Loucy (cell line): Measurements from ENCODE around the gene TENT5A.

ENCODE experiments used
- H2AFZ ChIP-seq: fragments of 200-600 bp; sonication (generic); 2 replicates; pipeline ENCODE4 v1.6.0; 2016; ENCODE audit warnings: antibody characterized with exemption, mild to moderate bottlenecking, low read length, moderate library complexity
- H3F3A ChIP-seq: fragments of 200-600 bp; 2 replicates; pipeline ENCODE4 v1.6.0; 2016; ENCODE audit warnings: antibody characterized with exemption, low read depth, mild to moderate bottlenecking
- H3K27me3 ChIP-seq: fragments of 200-600 bp; sonication (generic); 2 replicates; pipeline ENCODE4 v1.6.1; 2014; ENCODE audit warnings: low read length, mild to moderate bottlenecking; ENCODE audit not compliant: insufficient read depth, poor library complexity, severe bottlenecking
- H3K36me3 ChIP-seq: fragments of 200-600 bp; sonication (generic); 2 replicates; pipeline ENCODE4 v1.6.1; 2016; ENCODE audit warnings: low read length; ENCODE audit not compliant: insufficient read depth
- H3K4me1 ChIP-seq: fragments of 200-600 bp; sonication (generic); 2 replicates; pipeline ENCODE4 v1.5.1; 2014; ENCODE audit warnings: low read length, mild to moderate bottlenecking; ENCODE audit not compliant: insufficient read depth, poor library complexity, severe bottlenecking
- H3K4me2 ChIP-seq: fragments of 200-600 bp; sonication (generic); 2 replicates; pipeline ENCODE4 v1.6.0; 2014; ENCODE audit warnings: antibody characterized with exemption, low read length, low read depth, mild to moderate bottlenecking; ENCODE audit not compliant: poor library complexity, severe bottlenecking
- H3K4me3 ChIP-seq: fragments of 200-600 bp; sonication (generic); 2 replicates; pipeline ENCODE4 v1.5.1; 2014; ENCODE audit warnings: low read length, mild to moderate bottlenecking, mixed read lengths; ENCODE audit not compliant: poor library complexity, severe bottlenecking
- H3K79me2 ChIP-seq: fragments of 200-600 bp; sonication (generic); 2 replicates; pipeline ENCODE4 v1.6.1; 2014; ENCODE audit warnings: low read length; ENCODE audit not compliant: insufficient read depth
- H3K9ac ChIP-seq: fragments of 200-600 bp; sonication (generic); 2 replicates; pipeline ENCODE4 v1.6.0; 2014; ENCODE audit warnings: mild to moderate bottlenecking, low read depth, low read length, moderate library complexity; ENCODE audit not compliant: poor library complexity, severe bottlenecking
- H3K9me2 ChIP-seq: fragments of 200-600 bp; sonication (generic); replicated peaks from 2 replicates; pipeline ENCODE4 v1.6.1; 2016; ENCODE audit warnings: low read depth, low read length, mixed read lengths
- H3K9me3 ChIP-seq: fragments of 200-600 bp; sonication (generic); 2 replicates; pipeline ENCODE4 v1.6.1; 2014; ENCODE audit warnings: mild to moderate bottlenecking, antibody characterized with exemption, low read length, low read depth; ENCODE audit not compliant: insufficient read depth
- H4K20me1 ChIP-seq: fragments of 200-600 bp; sonication (generic); 2 replicates; pipeline ENCODE4 v1.6.0; 2014; ENCODE audit warnings: antibody characterized with exemption, low read length, mild to moderate bottlenecking; ENCODE audit not compliant: insufficient read depth, poor library complexity, severe bottlenecking
- EZH2phosphoT487 ChIP-seq: fragments of 200-600 bp; IDR thresholded peaks from 2 replicates; pipeline ENCODE4 v1.6.1; 2018; ENCODE audit warnings: antibody characterized with exemption, mild to moderate bottlenecking, moderate library complexity, borderline replicate concordance
- TF ChIP-seq, protein P1 (sequence below): fragments of 200-600 bp; sonication (generic); conservative IDR thresholded peaks from 2 replicates; pipeline ENCODE4 v1.5.1; 2014; ENCODE audit warnings: mild to moderate bottlenecking, antibody characterized with exemption, low read length

Gene TENT5A

GRCh38 chr6:81755551-81755950 is 3.1 kb upstream of the TENT5A start:
- no peaks in the 10 kb centered on the region for H3F3A ChIP-seq
- H3K4me3 ChIP-seq, result peak overlapping the region; percentile 1
- H3K4me2 ChIP-seq, result peak overlapping the region; percentile 98
- H3K9me2 ChIP-seq, result no peaks in the 10 kb centered on the region
- peak overlapping the region; percentile 99 for H3K9ac ChIP-seq
- H2AFZ ChIP-seq, result no peak overlapping the region
- peaks cover 61% of the 10 kb centered on the region for H3K4me1 ChIP-seq
- H3K27me3 ChIP-seq, result peaks cover 19% of the 10 kb centered on the region
- H3K36me3 ChIP-seq, result peaks cover 11% of the 10 kb centered on the region; the same call in 1 of the 2 replicates
- no peak for TF ChIP-seq EZH2phosphoT487
- TF ChIP-seq, protein P1, sequence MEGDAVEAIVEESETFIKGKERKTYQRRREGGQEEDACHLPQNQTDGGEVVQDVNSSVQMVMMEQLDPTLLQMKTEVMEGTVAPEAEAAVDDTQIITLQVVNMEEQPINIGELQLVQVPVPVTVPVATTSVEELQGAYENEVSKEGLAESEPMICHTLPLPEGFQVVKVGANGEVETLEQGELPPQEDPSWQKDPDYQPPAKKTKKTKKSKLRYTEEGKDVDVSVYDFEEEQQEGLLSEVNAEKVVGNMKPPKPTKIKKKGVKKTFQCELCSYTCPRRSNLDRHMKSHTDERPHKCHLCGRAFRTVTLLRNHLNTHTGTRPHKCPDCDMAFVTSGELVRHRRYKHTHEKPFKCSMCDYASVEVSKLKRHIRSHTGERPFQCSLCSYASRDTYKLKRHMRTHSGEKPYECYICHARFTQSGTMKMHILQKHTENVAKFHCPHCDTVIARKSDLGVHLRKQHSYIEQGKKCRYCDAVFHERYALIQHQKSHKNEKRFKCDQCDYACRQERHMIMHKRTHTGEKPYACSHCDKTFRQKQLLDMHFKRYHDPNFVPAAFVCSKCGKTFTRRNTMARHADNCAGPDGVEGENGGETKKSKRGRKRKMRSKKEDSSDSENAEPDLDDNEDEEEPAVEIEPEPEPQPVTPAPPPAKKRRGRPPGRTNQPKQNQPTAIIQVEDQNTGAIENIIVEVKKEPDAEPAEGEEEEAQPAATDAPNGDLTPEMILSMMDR, result no peak
- peaks cover 33% of the 10 kb centered on the region for H3K79me2 ChIP-seq
- H3K9me3 ChIP-seq, result no peaks in the 10 kb centered on the region
- peaks cover 14% of the 10 kb centered on the region for H4K20me1 ChIP-seq

DNA sequence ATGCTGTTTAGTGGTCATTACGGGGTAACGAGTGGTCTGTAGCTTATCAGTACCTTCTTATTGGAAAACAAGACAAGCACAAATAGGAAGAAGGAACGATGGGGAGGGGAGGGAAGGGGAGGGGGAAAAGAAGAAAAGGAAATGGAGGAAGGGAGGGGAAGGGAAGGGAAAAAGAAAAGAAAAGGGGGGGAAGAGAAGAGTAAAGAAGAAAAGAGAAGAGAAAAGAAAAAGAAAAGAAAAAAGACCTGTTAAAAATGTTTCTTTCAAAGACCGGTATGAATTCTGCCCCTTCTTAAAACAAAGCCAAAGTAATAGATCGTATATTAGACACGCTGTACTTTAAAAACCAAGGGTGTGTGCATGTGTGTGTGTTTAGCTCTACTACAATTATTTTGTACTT is 2.4 kb upstream of the TENT5A start:
- Histone ChIP-seq H3K4me1 (peaks cover 58% of the 10 kb centered on the region), H3F3A (no peaks in the 10 kb centered on the region), H3K9me2 (no peaks in the 10 kb centered on the region), H3K4me2 (peak overlapping the region; percentile 98), H3K9ac (peak overlapping the region; percentile 99), H3K9me3 (no peaks in the 10 kb centered on the region), H3K79me2 (peaks cover 39% of the 10 kb centered on the region), H4K20me1 (peaks cover 20% of the 10 kb centered on the region), H2AFZ (no peak overlapping the region), H3K4me3 (no peak overlapping the region), H3K36me3 (peaks cover 18% of the 10 kb centered on the region), H3K27me3 (peaks cover 25% of the 10 kb centered on the region)
- TF ChIP-seq EZH2phosphoT487, result no peak
- TF ChIP-seq, protein P1, result no peak

DNA sequence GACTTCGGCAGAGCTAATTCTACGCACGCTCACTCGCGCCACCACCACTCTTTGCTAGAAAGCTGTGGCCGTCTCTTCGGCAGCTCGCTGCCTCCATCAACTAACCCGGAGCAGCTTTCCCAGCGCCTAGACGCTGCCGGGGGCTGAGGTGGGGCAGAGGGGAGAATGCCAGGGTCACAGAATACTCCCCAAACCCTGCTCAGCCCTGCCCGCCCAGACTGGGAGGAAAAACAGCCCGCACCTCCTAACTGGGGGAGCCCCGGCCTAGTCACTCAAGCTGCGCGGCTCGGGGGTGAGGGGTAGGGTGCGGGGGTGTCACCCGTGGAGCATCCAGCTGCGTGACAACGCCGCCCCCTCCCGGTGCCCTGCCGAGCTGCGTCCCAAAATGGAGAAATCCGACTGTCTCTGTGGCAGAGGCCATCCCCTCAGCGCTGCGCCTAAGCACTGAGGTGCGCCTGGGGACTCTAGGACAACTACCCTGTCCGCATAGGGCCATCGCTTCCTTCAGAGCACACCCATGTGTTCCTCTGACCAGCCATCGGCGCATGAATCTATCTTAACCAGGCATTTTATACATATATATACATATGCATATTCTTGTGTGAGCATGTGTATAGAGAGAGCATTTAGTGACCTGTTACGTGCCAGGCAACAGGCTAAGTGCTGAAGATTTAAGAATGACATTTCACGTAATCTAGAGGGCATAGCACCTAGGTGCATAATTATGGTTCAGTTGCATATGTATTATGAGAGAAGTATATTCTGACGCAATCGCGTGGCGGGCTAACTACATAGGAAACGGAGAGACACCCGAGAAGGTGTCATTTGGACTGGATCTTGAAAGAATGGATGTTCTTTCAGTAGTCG is 1.5 kb upstream of the TENT5A start:
- no peaks in the 10 kb centered on the region for H3K9me2 ChIP-seq
- H3K9ac ChIP-seq, result peak overlapping the region; percentile 99
- H3K4me3 ChIP-seq, result peak overlapping the region; percentile 96
- peaks cover 35% of the 10 kb centered on the region for H3K27me3 ChIP-seq
- peaks cover 49% of the 10 kb centered on the region for H3K79me2 ChIP-seq
- H2AFZ ChIP-seq, result peak overlapping the region; percentile 32; the same call in 1 of the 2 replicates
- peaks cover 30% of the 10 kb centered on the region for H4K20me1 ChIP-seq
- H3K9me3 ChIP-seq, result no peaks in the 10 kb centered on the region
- H3K4me1 ChIP-seq, result peaks cover 56% of the 10 kb centered on the region
- no peak for TF ChIP-seq EZH2phosphoT487
- TF ChIP-seq, protein P1, result peak; percentile 75
- H3F3A ChIP-seq, result no peaks in the 10 kb centered on the region
- H3K36me3 ChIP-seq, result peaks cover 27% of the 10 kb centered on the region
- H3K4me2 ChIP-seq, result peak overlapping the region; percentile 98
